Ramos (cell line): ENCODE measurements around the gene ZBTB16.

Experiments
- in situ Hi-C: fragments of 300-500 bp; cut with MboI; formaldehyde crosslinking; loops from one replicate; pipeline ENCODE4 v1.14.3; 2022; ENCODE audit warnings: low sequenced_read_pairs; ENCODE audit not compliant: unreplicated experiment

Gene ZBTB16

GRCh38 chr11:114250180-114250579 is 190.7 kb downstream of the ZBTB16 start:
- in situ Hi-C loops = loop anchor here (25.0 kb wide), 2 partner anchors 263 to 938 kb away; partner anchors contain the start of genes HTR3A and TTC12

- in situ Hi-C loops = loop anchor here (25.0 kb wide), 2 partner anchors 264 to 939 kb away; partner anchors contain the start of genes HTR3A and TTC12
Measured at GRCh38 chr11:114250993-114251814, 191.7 kb downstream of the ZBTB16 start.

GRCh38 chr11:114251815-114252337 is 192.4 kb downstream of the ZBTB16 start:
- in situ Hi-C loops = loop anchor here (25.0 kb wide), 2 partner anchors 265 to 940 kb away; partner anchors contain the start of genes HTR3A and TTC12

GRCh38 chr11:114252767-114253166 is 193.3 kb downstream of the ZBTB16 start:
- in situ Hi-C loops = loop anchor here (25.0 kb wide), 2 partner anchors 265 to 940 kb away; partner anchors contain the start of genes HTR3A and TTC12

GRCh38 chr11:114253771-114254170 is 194.3 kb downstream of the ZBTB16 start:
- in situ Hi-C loops = loop anchor here (25.0 kb wide), 2 partner anchors 266 to 941 kb away; partner anchors contain the start of genes HTR3A and TTC12

GRCh38 chr11:114254571-114255146 is 195.1 kb downstream of the ZBTB16 start:
- in situ Hi-C loops = loop anchor here (25.0 kb wide), 2 partner anchors 267 to 942 kb away; partner anchors contain the start of genes HTR3A and TTC12

GRCh38 chr11:114255289-114255688 is 195.8 kb downstream of the ZBTB16 start:
- in situ Hi-C loops = loop anchor here (25.0 kb wide), 2 partner anchors 268 to 943 kb away; partner anchors contain the start of genes HTR3A and TTC12

GRCh38 chr11:114256176-114256966 is 196.9 kb downstream of the ZBTB16 start:
- in situ Hi-C loops = loop anchor here (25.0 kb wide), 2 partner anchors 269 to 944 kb away; partner anchors contain the start of genes HTR3A and TTC12

GRCh38 chr11:114256967-114257286 is 197.4 kb downstream of the ZBTB16 start:
- in situ Hi-C loops = loop anchor here (25.0 kb wide), 2 partner anchors 270 to 945 kb away; partner anchors contain the start of genes HTR3A and TTC12

- in situ Hi-C loops = loop anchor here (25.0 kb wide), 2 partner anchors 271 to 946 kb away; partner anchors contain the start of genes HTR3A and TTC12
Measured at GRCh38 chr11:114257621-114258558, 198.4 kb downstream of the ZBTB16 start.

- in situ Hi-C loops = loop anchor here (25.0 kb wide), 2 partner anchors 271 to 946 kb away; partner anchors contain the start of genes HTR3A and TTC12
Measured at GRCh38 chr11:114258696-114259095, 199.2 kb downstream of the ZBTB16 start.

- in situ Hi-C loops = loop anchor here (25.0 kb wide), 2 partner anchors 272 to 947 kb away; partner anchors contain the start of genes HTR3A and TTC12
Measured at GRCh38 chr11:114259124-114259526, 199.6 kb downstream of the ZBTB16 start.

- in situ Hi-C loops = loop anchor here (25.0 kb wide), 2 partner anchors 272 to 947 kb away; partner anchors contain the start of genes HTR3A and TTC12
Measured at GRCh38 chr11:114259551-114259983, 200.1 kb downstream of the ZBTB16 start.

- in situ Hi-C loops = loop anchor here (5.0 to 25.0 kb wide), 3 partner anchors 273 to 948 kb away; partner anchors contain the start of genes HTR3A and TTC12
Measured at GRCh38 chr11:114260077-114260476, 200.6 kb downstream of the ZBTB16 start.

GRCh38 chr11:114260483-114260882 is 201.0 kb downstream of the ZBTB16 start:
- in situ Hi-C loops = loop anchor here (5.0 to 25.0 kb wide), 3 partner anchors 273 to 948 kb away; partner anchors contain the start of genes HTR3A and TTC12

- in situ Hi-C loops = loop anchor here (5.0 to 25.0 kb wide), 3 partner anchors 274 to 949 kb away; partner anchors contain the start of genes HTR3A and TTC12
Measured at GRCh38 chr11:114261791-114262190, 202.3 kb downstream of the ZBTB16 start.

- in situ Hi-C loops = loop anchor here (5.0 to 25.0 kb wide), 3 partner anchors 276 to 951 kb away; partner anchors contain the start of genes HTR3A and TTC12
Measured at GRCh38 chr11:114262681-114263512, 203.4 kb downstream of the ZBTB16 start.
